NCI-H446 (cell line): ENCODE results near the gene MANEA.
"Not testable (repeated sequence)": the region's sequence is repeated elsewhere in the genome, so short reads cannot be mapped to it uniquely, and the experiment has no call there.

Experiments used
- DNase-seq, 2 experiments: peaks; one replicate each; lab custom pipeline; 2025; lab: John Stamatoyannopoulos, UW

Gene MANEA

GRCh38 chr6:95577304-95578105 lies at the start of gene MANEA:
Gene MANEA, plus strand, starts transcription at chr6:95577535. Its CDS starts 8,905 bp downstream, at chr6:95586440.
- peak; percentile 55 to 78 for DNase-seq

GRCh38 chr6:95529762-95530161 lies 47.6 kb upstream of the MANEA start:
- DNase-seq, result no peak

GRCh38 chr6:95530176-95530819 lies 47.0 kb upstream of the MANEA start:
- DNase-seq, result no peak

GRCh38 chr6:95543798-95544197 lies 33.5 kb upstream of the MANEA start:
- DNase-seq, result no peak

GRCh38 chr6:95544517-95545225 lies 32.7 kb upstream of the MANEA start:
- no peak for DNase-seq

- DNase-seq, result peak in 1 of 2 experiments; percentile 58
Measured at GRCh38 chr6:95545226-95545625, 32.1 kb upstream of the MANEA start.

GRCh38 chr6:95545686-95546085 lies 31.6 kb upstream of the MANEA start:
- no peak for DNase-seq

GRCh38 chr6:95546148-95546547 lies 31.2 kb upstream of the MANEA start:
- DNase-seq, result no peak

- DNase-seq, result no peak
Measured at GRCh38 chr6:95547043-95547442, 30.3 kb upstream of the MANEA start.

GRCh38 chr6:95548188-95548786 lies 29.0 kb upstream of the MANEA start:
- DNase-seq, result peak in 1 of 2 experiments; percentile 11

- no peak for DNase-seq
Measured at GRCh38 chr6:95551678-95552324, 25.5 kb upstream of the MANEA start.

GRCh38 chr6:95553880-95554279 lies 23.5 kb upstream of the MANEA start:
- DNase-seq, result no peak

GRCh38 chr6:95560956-95561355 lies 16.4 kb upstream of the MANEA start:
- not testable (repeated sequence) for DNase-seq

GRCh38 chr6:95569560-95569959 lies 7.8 kb upstream of the MANEA start:
- no peak for DNase-seq

- no peak for DNase-seq
Measured at GRCh38 chr6:95572098-95572497, 5.2 kb upstream of the MANEA start.

- DNase-seq, result no peak
Measured at GRCh38 chr6:95574811-95575210, 2.5 kb upstream of the MANEA start.

GRCh38 chr6:95576218-95576997 lies 927 bp upstream of the MANEA start:
- no peak for DNase-seq

GRCh38 chr6:95576998-95577303 lies 384 bp upstream of the MANEA start:
- DNase-seq, result no peak

- DNase-seq, result peak in 1 of 2 experiments; percentile 14
Measured at GRCh38 chr6:95578106-95578410, 723 bp downstream of the MANEA start.

GRCh38 chr6:95581073-95581472 lies 3.7 kb downstream of the MANEA start:
- DNase-seq, result peak in 1 of 2 experiments; percentile 11

GRCh38 chr6:95584226-95584625 lies 6.9 kb downstream of the MANEA start:
- not testable (repeated sequence) for DNase-seq
